NB4 (cell line): ENCODE measurements around the gene ALG1L2.
"Not testable (repeated sequence)": the region's sequence is repeated elsewhere in the genome, so short reads cannot be mapped to it uniquely, and the experiment has no call there.

ENCODE experiments used
- TF ChIP-seq, protein P1 (sequence below): IDR thresholded peaks from one replicate; pipeline ENCODE4 v1.5.1; 2012; ENCODE audit warnings: low read depth, low read length
- TF ChIP-seq, protein P2 (sequence below): IDR thresholded peaks from 2 replicates; pipeline ENCODE4 v1.6.1; 2011; ENCODE audit warnings: low read depth, low read length

DNA sequence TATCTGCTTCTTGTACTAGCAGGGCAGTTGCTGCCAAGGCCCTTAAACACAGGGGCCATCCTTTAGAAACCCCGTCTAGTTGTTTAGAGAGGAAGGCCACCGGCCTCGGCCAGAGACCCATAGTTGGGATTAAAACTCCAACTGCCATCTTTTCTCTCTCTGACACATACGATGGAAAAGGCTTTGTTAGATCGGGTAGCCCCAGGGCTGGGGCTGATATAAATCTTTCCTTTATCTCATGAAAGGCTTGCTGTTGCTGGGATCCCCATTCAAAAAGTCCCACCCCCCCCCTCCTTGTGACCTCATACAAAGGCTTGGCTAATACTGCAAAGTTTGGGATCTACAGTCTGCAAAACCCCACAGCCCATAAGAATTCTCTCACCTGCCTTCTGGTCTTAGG is 63.8 kb downstream of the ALG1L2 start:
- TF ChIP-seq, protein P1, sequence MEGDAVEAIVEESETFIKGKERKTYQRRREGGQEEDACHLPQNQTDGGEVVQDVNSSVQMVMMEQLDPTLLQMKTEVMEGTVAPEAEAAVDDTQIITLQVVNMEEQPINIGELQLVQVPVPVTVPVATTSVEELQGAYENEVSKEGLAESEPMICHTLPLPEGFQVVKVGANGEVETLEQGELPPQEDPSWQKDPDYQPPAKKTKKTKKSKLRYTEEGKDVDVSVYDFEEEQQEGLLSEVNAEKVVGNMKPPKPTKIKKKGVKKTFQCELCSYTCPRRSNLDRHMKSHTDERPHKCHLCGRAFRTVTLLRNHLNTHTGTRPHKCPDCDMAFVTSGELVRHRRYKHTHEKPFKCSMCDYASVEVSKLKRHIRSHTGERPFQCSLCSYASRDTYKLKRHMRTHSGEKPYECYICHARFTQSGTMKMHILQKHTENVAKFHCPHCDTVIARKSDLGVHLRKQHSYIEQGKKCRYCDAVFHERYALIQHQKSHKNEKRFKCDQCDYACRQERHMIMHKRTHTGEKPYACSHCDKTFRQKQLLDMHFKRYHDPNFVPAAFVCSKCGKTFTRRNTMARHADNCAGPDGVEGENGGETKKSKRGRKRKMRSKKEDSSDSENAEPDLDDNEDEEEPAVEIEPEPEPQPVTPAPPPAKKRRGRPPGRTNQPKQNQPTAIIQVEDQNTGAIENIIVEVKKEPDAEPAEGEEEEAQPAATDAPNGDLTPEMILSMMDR, result not testable (repeated sequence)
- TF ChIP-seq, protein P2, sequence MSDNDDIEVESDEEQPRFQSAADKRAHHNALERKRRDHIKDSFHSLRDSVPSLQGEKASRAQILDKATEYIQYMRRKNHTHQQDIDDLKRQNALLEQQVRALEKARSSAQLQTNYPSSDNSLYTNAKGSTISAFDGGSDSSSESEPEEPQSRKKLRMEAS, result not testable (repeated sequence)
